B cell (primary cell): Measurements from ENCODE around the gene COL5A1.

ENCODE experiments used
- CTCF ChIP-seq: fragments of 200-600 bp; IDR thresholded peaks from one replicate; pipeline ENCODE4 v1.8.0; 2022; ENCODE audit warnings: antibody characterized with exemption, mild to moderate bottlenecking
- EZH2 ChIP-seq: IDR thresholded peaks from 2 replicates; pipeline ENCODE4 v1.6.1; 2012; ENCODE audit warnings: borderline replicate concordance, low read depth, mild to moderate bottlenecking, moderate library complexity, low read length; ENCODE audit not compliant: insufficient read depth, poor library complexity, severe bottlenecking

DNA sequence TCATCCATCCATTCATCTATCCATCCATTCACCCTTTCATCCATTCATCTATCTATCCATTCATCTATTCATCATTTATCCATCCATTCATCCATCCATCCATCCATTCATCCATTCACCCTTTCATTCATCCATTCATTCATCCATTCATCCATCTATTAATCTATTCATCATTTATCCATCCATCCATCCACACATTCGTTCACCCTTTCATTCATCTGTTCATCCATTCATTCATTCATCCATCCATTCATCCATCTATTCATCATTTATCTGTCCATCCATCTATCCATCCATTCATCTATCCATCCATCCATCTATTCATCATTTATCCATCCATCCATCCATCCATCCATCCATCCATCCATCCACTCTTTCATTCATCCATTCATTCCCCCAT, 205.1 kb downstream of the COL5A1 start:
- TF ChIP-seq EZH2 = no peak
- no peak for TF ChIP-seq CTCF
